Right lobe of liver (tissue), 4 donors: ENCODE results near the gene TEX22.

Source experiments
- POLR2A ChIP-seq: fragments of 450-650 bp; IDR thresholded peaks from one replicate; pipeline ENCODE4 v1.6.1; 2017; ENCODE audit warnings: antibody characterized with exemption, mild to moderate bottlenecking
- TF ChIP-seq, protein P1 (sequence below), 4 donors: fragments of 200-600 bp in 3 of 4; fragments of 450-650 bp in 1 of 4; IDR thresholded peaks; one replicate each; pipeline versions ENCODE4 v1.5.1 to v1.8.0; 2016 to 2022; ENCODE audit warnings: antibody characterized with exemption in 4 of 4, mild to moderate bottlenecking in 2 of 4
- donor health status: DM: no; HTN: no; CAD: no.
- donor health status: DM: no; HTN: no; CAD: no.
- donor health status: DM: no; HTN: yes; CAD: no.

DNA sequence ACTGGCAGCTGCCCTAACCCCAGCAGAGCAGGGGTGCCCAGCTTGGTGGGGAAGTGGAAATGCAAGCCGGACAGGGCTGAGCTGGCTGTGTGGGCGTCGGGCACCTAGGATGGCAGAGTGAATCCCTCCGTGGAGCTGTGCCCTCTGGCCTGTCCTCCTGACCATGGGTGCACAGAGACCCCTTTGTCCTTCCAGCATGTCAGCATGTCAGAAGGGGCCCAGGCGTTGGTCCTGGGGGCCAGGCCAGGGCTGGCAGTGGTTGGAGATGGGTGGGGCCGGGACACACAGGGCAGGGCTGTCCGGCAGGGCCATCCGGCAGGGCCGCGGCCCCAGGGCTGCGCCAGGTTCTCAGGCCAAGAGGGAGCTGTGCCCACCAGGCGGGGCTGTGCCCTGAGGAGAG, 8.8 kb upstream of the TEX22 start:
- TF ChIP-seq, protein P1, sequence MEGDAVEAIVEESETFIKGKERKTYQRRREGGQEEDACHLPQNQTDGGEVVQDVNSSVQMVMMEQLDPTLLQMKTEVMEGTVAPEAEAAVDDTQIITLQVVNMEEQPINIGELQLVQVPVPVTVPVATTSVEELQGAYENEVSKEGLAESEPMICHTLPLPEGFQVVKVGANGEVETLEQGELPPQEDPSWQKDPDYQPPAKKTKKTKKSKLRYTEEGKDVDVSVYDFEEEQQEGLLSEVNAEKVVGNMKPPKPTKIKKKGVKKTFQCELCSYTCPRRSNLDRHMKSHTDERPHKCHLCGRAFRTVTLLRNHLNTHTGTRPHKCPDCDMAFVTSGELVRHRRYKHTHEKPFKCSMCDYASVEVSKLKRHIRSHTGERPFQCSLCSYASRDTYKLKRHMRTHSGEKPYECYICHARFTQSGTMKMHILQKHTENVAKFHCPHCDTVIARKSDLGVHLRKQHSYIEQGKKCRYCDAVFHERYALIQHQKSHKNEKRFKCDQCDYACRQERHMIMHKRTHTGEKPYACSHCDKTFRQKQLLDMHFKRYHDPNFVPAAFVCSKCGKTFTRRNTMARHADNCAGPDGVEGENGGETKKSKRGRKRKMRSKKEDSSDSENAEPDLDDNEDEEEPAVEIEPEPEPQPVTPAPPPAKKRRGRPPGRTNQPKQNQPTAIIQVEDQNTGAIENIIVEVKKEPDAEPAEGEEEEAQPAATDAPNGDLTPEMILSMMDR (IDR thresholded peaks at IDR 0.05), result no peak
- TF ChIP-seq POLR2A, result no peak
